Measurements from ENCODE around the gene TANC1.

Gene TANC1

DNA sequence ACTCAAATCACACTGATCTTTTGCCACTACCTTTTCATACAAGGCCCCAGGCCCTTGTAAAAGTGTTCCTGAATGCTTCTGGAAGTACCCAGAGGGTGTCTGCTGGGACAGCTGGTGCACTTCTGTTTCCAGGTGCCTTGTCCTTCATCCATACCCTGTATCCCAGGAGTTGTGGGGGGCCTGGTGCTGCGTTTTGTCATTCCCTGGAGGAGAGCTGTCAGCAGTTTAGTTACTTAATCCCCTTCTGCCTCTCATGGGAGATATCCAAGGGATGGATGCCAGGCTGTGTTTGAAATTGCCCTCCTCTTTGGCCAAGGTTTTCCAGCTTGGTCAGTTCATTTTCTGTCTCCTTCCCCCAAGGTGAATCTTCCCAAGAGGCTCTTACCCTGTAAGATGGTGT is 159.8 kb downstream of the TANC1 start:
- Histone ChIP-seq H3K36me3 (ENCODE audit: insufficient read depth, low read length) (no peaks in the 10 kb centered on the region), H3K9me3 (ENCODE audit: insufficient read depth, low read depth, low read length) (no peaks in the 10 kb centered on the region), H3K79me2 (ENCODE audit: insufficient read depth, low read length) (no peaks in the 10 kb centered on the region), H3K4me2 (ENCODE audit: low read depth, low read length, poor library complexity, severe bottlenecking) (no peak overlapping the region), H4K20me1 (ENCODE audit: insufficient read depth, low read length, poor library complexity, severe bottlenecking) (no peaks in the 10 kb centered on the region), H3K9ac (ENCODE audit: low read depth, low read length, poor library complexity, severe bottlenecking) (no peak overlapping the region), H3K9me2 (replicated peaks; ENCODE audit: low read depth, low read length) (no peaks in the 10 kb centered on the region), H3K4me3 (ENCODE audit: low read length, poor library complexity, severe bottlenecking) (no peak overlapping the region), H3F3A (ENCODE audit: low read depth) (no peaks in the 10 kb centered on the region), H3K27me3 (ENCODE audit: insufficient read depth, low read length, poor library complexity, severe bottlenecking) (no peaks in the 10 kb centered on the region), H3K4me1 (ENCODE audit: insufficient read depth, low read length, poor library complexity, severe bottlenecking) (peaks cover 45% of the 10 kb centered on the region), H2AFZ (ENCODE audit: low read length) (no peak overlapping the region)
- TF ChIP-seq, protein P1, sequence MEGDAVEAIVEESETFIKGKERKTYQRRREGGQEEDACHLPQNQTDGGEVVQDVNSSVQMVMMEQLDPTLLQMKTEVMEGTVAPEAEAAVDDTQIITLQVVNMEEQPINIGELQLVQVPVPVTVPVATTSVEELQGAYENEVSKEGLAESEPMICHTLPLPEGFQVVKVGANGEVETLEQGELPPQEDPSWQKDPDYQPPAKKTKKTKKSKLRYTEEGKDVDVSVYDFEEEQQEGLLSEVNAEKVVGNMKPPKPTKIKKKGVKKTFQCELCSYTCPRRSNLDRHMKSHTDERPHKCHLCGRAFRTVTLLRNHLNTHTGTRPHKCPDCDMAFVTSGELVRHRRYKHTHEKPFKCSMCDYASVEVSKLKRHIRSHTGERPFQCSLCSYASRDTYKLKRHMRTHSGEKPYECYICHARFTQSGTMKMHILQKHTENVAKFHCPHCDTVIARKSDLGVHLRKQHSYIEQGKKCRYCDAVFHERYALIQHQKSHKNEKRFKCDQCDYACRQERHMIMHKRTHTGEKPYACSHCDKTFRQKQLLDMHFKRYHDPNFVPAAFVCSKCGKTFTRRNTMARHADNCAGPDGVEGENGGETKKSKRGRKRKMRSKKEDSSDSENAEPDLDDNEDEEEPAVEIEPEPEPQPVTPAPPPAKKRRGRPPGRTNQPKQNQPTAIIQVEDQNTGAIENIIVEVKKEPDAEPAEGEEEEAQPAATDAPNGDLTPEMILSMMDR (conservative IDR thresholded peaks at IDR 0.05; ENCODE audit: low read length), result no peak
- no peak for TF ChIP-seq EZH2phosphoT487 (IDR thresholded peaks at IDR 0.05; ENCODE audit: borderline replicate concordance)

DNA sequence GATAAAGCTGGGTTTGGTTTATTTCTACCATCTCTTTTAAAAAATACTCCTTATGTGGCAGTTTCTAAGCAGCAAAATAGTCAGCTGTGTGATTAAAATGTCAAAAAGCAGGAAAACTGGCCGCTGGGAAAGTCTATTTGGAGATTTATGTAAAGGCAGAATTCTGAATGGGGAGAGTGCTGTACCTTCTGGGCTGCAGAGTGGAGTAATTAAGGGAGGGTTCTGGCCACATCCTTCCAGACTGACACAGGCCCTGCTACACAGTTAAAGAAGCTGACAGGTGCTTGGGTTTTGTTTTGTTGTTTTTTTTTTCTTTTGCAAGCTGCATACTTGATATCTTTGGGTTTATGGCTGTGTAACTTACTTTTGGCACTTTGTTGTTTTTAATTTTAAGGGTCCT is 160.8 kb downstream of the TANC1 start:
- no peak overlapping the region for H3K4me3 ChIP-seq (ENCODE audit: low read length, poor library complexity, severe bottlenecking)
- no peaks in the 10 kb centered on the region for H4K20me1 ChIP-seq (ENCODE audit: insufficient read depth, low read length, poor library complexity, severe bottlenecking)
- H3K36me3 ChIP-seq (ENCODE audit: insufficient read depth, low read length), result no peaks in the 10 kb centered on the region
- H3K79me2 ChIP-seq (ENCODE audit: insufficient read depth, low read length), result no peaks in the 10 kb centered on the region
- H3K9ac ChIP-seq (ENCODE audit: low read depth, low read length, poor library complexity, severe bottlenecking), result peak overlapping the region; percentile 21
- H3K9me3 ChIP-seq (ENCODE audit: insufficient read depth, low read depth, low read length), result no peaks in the 10 kb centered on the region
- no peaks in the 10 kb centered on the region for H3K27me3 ChIP-seq (ENCODE audit: insufficient read depth, low read length, poor library complexity, severe bottlenecking)
- TF ChIP-seq, protein P1 (conservative IDR thresholded peaks at IDR 0.05; ENCODE audit: low read length), result no peak
- TF ChIP-seq EZH2phosphoT487 (IDR thresholded peaks at IDR 0.05; ENCODE audit: borderline replicate concordance), result no peak
- H2AFZ ChIP-seq (ENCODE audit: low read length), result no peak overlapping the region
- peak overlapping the region; percentile 46 for H3K4me2 ChIP-seq (ENCODE audit: low read depth, low read length, poor library complexity, severe bottlenecking)
- no peaks in the 10 kb centered on the region for H3F3A ChIP-seq (ENCODE audit: low read depth)
- peaks cover 40% of the 10 kb centered on the region for H3K4me1 ChIP-seq (ENCODE audit: insufficient read depth, low read length, poor library complexity, severe bottlenecking)
- no peaks in the 10 kb centered on the region for H3K9me2 ChIP-seq (replicated peaks; ENCODE audit: low read depth, low read length)

DNA sequence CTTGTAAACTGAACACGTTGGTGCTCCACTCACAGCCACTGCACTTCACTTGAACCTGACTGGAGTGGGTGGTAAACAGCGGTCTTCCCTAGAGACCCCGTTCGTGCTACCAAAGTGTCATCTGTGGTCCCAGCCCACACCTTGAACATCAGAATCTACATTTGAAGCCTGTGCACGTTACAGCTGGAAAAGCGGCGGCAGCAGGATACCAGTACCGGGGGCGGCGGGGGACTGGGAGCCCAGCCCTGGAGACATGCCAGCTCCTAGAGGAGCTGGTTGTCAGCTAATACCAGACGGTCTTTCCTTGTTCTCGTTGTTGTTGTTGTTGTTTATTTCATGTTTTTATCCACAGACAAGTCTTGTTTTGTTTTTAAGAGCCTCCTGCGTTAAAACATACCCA is 161.4 kb downstream of the TANC1 start:
- TF ChIP-seq EZH2phosphoT487 (IDR thresholded peaks at IDR 0.05; ENCODE audit: borderline replicate concordance), result no peak
- TF ChIP-seq, protein P1 (conservative IDR thresholded peaks at IDR 0.05; ENCODE audit: low read length), result no peak
- no peak overlapping the region for H2AFZ ChIP-seq (ENCODE audit: low read length)
- H3K4me1 ChIP-seq (ENCODE audit: insufficient read depth, low read length, poor library complexity, severe bottlenecking), result peaks cover 35% of the 10 kb centered on the region
- no peak overlapping the region for H3K4me3 ChIP-seq (ENCODE audit: low read length, poor library complexity, severe bottlenecking)
- H4K20me1 ChIP-seq (ENCODE audit: insufficient read depth, low read length, poor library complexity, severe bottlenecking), result no peaks in the 10 kb centered on the region
- no peaks in the 10 kb centered on the region for H3F3A ChIP-seq (ENCODE audit: low read depth)
- no peaks in the 10 kb centered on the region for H3K36me3 ChIP-seq (ENCODE audit: insufficient read depth, low read length)
- no peaks in the 10 kb centered on the region for H3K9me3 ChIP-seq (ENCODE audit: insufficient read depth, low read depth, low read length)
- no peaks in the 10 kb centered on the region for H3K9me2 ChIP-seq (replicated peaks; ENCODE audit: low read depth, low read length)
- peak overlapping the region; percentile 46 for H3K4me2 ChIP-seq (ENCODE audit: low read depth, low read length, poor library complexity, severe bottlenecking)
- peak overlapping the region; percentile 21 for H3K9ac ChIP-seq (ENCODE audit: low read depth, low read length, poor library complexity, severe bottlenecking)
- no peaks in the 10 kb centered on the region for H3K79me2 ChIP-seq (ENCODE audit: insufficient read depth, low read length)
- H3K27me3 ChIP-seq (ENCODE audit: insufficient read depth, low read length, poor library complexity, severe bottlenecking), result no peaks in the 10 kb centered on the region
